HepG2 (cell line): ENCODE results near the gene MAMDC2.

Experiments used
- HMGXB4 ChIP-seq, 2 experiments: sonication (generic) in 1 of 2; formaldehyde crosslinking in 1 of 2; IDR thresholded peaks; 2 replicates each; pipeline versions ENCODE4 v1.4.0 to v1.6.1; 2018 to 2020; ENCODE audit warnings: missing genetic modification reagents in 2 of 2, borderline replicate concordance in 1 of 2, low read depth in 1 of 2, mild to moderate bottlenecking in 1 of 2, missing biosample characterization in 1 of 2
- NCOA1 ChIP-seq: sonication (generic); formaldehyde crosslinking; IDR thresholded peaks from 2 replicates; pipeline ENCODE4 v1.9.0; 2021; ENCODE audit warnings: missing genetic modification reagents
- SMC3 ChIP-seq: IDR thresholded peaks from 2 replicates; pipeline ENCODE4 v1.6.1; 2011; ENCODE audit warnings: low read length, improper control_type of control experiment
- ZMYM4 ChIP-seq: sonication (generic); formaldehyde crosslinking; IDR thresholded peaks from 2 replicates; pipeline ENCODE4 v1.8.1; 2023; ENCODE audit warnings: mild to moderate bottlenecking, missing genetic modification reagents

- TF ChIP-seq ZMYM4 = no peak
- no peak for TF ChIP-seq HMGXB4 (CRISPR knock-in tag; IDR thresholded peaks at IDR 0.05; ENCODE audit: borderline replicate concordance in 1 of 2, low read depth in 1 of 2)
- TF ChIP-seq NCOA1 = no peak
- TF ChIP-seq SMC3 = no peak
These were observed 9.4 kb upstream of the MAMDC2 start for GRCh38 chr9:70034271-70034711.
